ENCODE data around the gene AHSA1.

Gene AHSA1

GRCh38 chr14:77470224-77470870, 12.5 kb downstream of the AHSA1 start:
- in situ Hi-C loops (cut with HindIII; ENCODE audit: low sequenced_read_pairs) = no loop called here

GRCh38 chr14:77473921-77474320, 16.0 kb downstream of the AHSA1 start:
- in situ Hi-C loops (cut with HindIII; ENCODE audit: low sequenced_read_pairs) = no loop called here

GRCh38 chr14:77474479-77475177, 16.7 kb downstream of the AHSA1 start:
- in situ Hi-C loops (cut with HindIII; ENCODE audit: low sequenced_read_pairs) = no loop called here

- in situ Hi-C loops (cut with HindIII; ENCODE audit: low sequenced_read_pairs) = no loop called here
These were observed 17.7 kb downstream of the AHSA1 start for GRCh38 chr14:77475432-77476115.

- in situ Hi-C loops (cut with HindIII; ENCODE audit: low sequenced_read_pairs) = no loop called here
These were observed 20.1 kb downstream of the AHSA1 start for GRCh38 chr14:77478029-77478428.

- in situ Hi-C loops (cut with HindIII; ENCODE audit: low sequenced_read_pairs) = no loop called here
These were observed 20.9 kb downstream of the AHSA1 start for GRCh38 chr14:77478796-77479195.

- in situ Hi-C loops (cut with HindIII; ENCODE audit: low sequenced_read_pairs) = no loop called here
These were observed 24.5 kb downstream of the AHSA1 start for GRCh38 chr14:77482422-77482821.

GRCh38 chr14:77485256-77485655, 27.4 kb downstream of the AHSA1 start:
- in situ Hi-C loops (cut with HindIII; ENCODE audit: low sequenced_read_pairs) = no loop called here

- in situ Hi-C loops (cut with HindIII; ENCODE audit: low sequenced_read_pairs) = no loop called here
These were observed 28.2 kb downstream of the AHSA1 start for GRCh38 chr14:77485901-77486678.

GRCh38 chr14:77488558-77488957, 30.7 kb downstream of the AHSA1 start:
- in situ Hi-C loops (cut with HindIII; ENCODE audit: low sequenced_read_pairs) = no loop called here

- in situ Hi-C loops (cut with HindIII; ENCODE audit: low sequenced_read_pairs) = no loop called here
These were observed 31.1 kb downstream of the AHSA1 start for GRCh38 chr14:77489041-77489440.

- in situ Hi-C loops (cut with HindIII; ENCODE audit: low sequenced_read_pairs) = no loop called here
These were observed 32.6 kb downstream of the AHSA1 start for GRCh38 chr14:77490347-77490986.

GRCh38 chr14:77491056-77491455, 33.2 kb downstream of the AHSA1 start:
- in situ Hi-C loops (cut with HindIII; ENCODE audit: low sequenced_read_pairs) = no loop called here

GRCh38 chr14:77495334-77495733, 37.4 kb downstream of the AHSA1 start:
- in situ Hi-C loops (cut with HindIII; ENCODE audit: low sequenced_read_pairs) = no loop called here

- in situ Hi-C loops (cut with HindIII; ENCODE audit: low sequenced_read_pairs) = no loop called here
These were observed 40.5 kb downstream of the AHSA1 start, which contains the start of gene ISM2 for GRCh38 chr14:77498120-77498979. TSS of gene ISM2 (minus strand) at chr14:77498816. CDS start at chr14:77498793, 23 bp downstream.

GRCh38 chr14:77498984-77499527, 41.2 kb downstream of the AHSA1 start:
- in situ Hi-C loops (cut with HindIII; ENCODE audit: low sequenced_read_pairs) = no loop called here

- in situ Hi-C loops (cut with HindIII; ENCODE audit: low sequenced_read_pairs) = no loop called here
These were observed 44.4 kb downstream of the AHSA1 start for GRCh38 chr14:77502109-77502782.

- in situ Hi-C loops (cut with HindIII; ENCODE audit: low sequenced_read_pairs) = no loop called here
These were observed 45.2 kb downstream of the AHSA1 start for GRCh38 chr14:77503138-77503537.

GRCh38 chr14:77505031-77505430, 47.1 kb downstream of the AHSA1 start:
- in situ Hi-C loops (cut with HindIII; ENCODE audit: low sequenced_read_pairs) = no loop called here
